Right forelimb (tissue), 1 donor: Measurements from ENCODE around the gene TRIM52.
A peak's percentile ranks its signal among the peaks of the same experiment; 100 is the strongest.
"Not testable (repeated sequence)": the region's sequence is repeated elsewhere in the genome, so short reads cannot be mapped to it uniquely, and the experiment has no call there.

Experiments
- DNase-seq: peaks from one replicate; pipeline ENCODE4 v3.0.0-alpha.2; 2018

The TRIM52 gene

DNA sequence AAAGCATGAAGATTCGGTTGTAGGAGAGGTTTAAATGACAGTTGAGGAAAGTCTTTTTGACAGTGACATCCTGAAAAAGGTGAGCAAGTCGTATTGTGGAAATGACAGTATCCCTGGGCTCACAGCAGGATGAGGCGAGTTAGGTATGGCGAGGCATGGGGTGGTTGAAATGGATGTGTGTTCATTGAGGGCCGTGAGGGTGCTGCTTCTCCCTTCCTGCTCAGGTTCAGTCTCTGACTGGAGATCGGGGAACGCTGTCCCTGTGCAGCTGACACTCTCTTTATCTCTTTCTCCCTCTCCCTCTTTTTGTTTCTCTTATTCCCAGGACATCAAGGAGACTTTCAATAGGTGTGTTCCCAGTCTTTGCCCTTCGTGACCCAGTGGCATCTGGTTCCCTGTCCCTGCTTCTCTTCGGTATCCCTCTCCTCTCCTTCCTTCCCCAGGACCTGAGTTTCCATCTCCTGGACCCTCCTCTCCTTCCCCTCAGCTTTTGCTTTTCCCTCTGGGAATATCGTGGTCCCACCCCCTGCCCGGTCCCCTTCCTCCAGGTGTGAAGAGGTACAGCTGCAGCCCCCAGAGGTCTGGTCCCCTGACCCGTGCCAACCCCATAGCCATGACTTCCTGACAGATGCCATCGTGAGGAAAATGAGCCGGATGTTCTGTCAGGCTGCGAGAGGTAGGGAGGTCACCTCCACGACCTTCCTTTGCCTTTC lies 27.7 kb downstream of the TRIM52 start:
- no peak for DNase-seq

DNA sequence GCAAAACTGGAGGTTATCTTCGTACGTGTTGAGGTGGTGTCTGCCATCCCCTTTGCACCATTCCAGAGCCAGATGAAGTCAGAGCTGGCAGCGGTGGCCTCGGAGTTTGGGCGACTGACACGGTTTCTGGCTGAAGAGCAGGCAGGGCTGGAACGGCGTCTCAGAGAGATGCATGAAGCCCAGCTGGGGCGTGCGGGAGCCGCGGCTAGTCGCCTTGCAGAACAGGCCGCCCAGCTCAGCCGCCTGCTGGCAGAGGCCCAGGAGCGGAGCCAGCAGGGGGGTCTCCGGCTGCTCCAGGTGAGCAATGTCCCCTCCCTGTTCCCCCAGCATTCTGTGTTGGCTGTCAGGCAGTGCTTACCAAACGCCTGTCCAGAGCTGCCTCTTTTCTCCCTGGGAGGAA lies 28.4 kb downstream of the TRIM52 start:
- DNase-seq = no peak

- no peak for DNase-seq
Measured at GRCh38 chr5:181231432-181231831, 29.5 kb downstream of the TRIM52 start.

DNA sequence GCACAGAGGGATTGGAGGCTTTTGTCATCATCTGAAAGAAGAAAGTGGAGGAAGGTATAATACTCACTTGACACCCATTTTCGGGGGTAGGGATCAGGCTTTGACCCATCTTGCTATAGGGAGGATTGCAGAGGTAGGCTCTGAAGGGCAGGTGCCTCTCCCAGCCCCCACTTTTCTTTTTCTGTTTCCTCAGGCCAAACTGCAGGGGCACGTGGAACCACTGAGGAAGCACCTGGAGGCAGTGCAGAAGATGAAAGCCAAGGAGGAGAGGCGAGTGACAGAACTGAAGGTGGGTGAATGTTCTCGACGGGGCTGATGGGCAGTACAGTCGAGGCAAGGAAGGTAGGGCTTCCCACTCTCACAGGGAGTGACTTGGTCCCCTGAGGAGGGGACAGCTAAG lies 30.4 kb downstream of the TRIM52 start:
- DNase-seq = no peak

DNA sequence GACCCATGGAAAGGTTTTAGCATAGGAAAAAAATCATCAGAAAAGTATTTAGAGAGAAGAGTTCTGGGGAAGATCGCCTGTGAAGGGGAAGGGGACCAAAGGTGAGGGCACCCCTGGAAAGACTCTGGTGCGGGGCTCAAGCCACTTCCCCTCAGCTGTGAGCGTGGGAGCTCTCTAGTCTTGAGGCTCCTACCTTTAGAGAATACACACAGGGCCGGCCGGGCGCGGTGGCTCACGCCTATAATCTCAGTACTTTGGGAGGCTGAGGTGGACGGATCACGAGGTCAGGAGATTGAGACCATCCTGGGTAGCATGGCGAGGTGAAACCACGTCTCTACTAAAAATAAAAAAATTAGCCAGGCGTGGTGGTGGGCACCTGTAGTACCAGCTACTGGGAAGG lies 30.9 kb downstream of the TRIM52 start:
- no peak for DNase-seq

DNA sequence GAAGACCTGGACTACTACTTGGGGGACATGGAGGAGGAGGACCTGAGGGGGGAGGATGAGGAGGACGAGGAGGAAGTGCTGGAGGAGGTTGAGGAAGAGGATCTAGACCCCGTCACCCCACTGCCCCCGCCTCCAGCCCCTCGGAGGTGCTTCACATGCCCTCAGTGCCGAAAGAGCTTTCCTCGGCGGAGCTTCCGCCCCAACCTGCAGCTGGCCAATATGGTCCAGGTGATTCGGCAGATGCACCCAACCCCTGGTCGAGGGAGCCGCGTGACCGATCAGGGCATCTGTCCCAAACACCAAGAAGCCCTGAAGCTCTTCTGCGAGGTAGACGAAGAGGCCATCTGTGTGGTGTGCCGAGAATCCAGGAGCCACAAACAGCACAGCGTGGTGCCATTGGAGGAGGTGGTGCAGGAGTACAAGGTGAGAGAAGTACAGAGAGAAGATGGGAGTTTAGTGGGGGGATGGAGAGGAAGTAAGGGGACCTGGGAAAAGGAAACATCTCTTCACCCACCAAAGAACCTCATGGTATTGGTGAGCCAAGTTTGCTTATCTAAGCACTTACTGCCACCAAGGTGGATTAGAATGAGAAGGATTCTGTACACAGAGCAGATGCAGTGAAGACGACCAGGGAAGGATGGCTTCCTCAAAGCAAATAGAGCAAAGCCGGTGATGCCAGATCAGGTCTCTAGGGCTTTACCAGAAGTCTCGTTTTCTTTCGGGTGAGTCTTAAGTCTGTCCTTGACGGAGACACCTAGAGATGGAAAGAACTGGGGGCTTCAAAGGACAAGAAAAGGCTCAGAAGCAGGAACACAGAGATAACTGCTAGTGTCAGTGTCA lies 36.3 kb downstream of the TRIM52 start:
- DNase-seq = no peak

DNA sequence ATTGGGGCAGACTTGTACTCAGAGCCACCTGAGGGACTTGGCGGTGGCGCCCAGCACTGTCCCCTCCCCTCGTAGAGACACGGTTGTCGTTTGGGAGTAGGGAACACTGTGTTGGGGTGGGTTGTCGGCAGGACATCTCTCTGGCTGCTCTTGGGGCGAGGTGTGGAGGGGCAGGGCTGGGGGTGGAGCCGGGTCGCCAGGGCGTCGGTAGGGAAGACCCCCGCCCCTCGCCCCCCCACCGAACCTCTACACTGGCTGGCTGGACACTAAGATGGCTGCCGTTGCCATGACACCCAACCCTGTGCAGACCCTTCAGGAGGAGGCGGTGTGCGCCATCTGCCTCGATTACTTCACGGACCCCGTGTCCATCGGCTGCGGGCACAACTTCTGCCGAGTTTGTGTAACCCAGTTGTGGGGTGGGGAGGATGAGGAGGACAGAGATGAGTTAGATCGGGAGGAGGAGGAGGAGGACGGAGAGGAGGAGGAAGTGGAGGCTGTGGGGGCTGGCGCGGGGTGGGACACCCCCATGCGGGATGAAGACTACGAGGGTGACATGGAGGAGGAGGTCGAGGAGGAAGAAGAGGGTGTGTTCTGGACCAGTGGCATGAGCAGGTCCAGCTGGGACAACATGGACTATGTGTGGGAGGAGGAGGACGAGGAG lies 37.1 kb downstream of the TRIM52 start:
- DNase-seq = no peak

GRCh38 chr5:181223058-181223728 lies 37.8 kb downstream of the TRIM52 start, which contains the start of gene TRIM41:
TRIM41 (plus strand) TSS chr5:181223281; CDS start chr5:181224000, 719 bp downstream.
- peak; percentile 99 for DNase-seq

DNA sequence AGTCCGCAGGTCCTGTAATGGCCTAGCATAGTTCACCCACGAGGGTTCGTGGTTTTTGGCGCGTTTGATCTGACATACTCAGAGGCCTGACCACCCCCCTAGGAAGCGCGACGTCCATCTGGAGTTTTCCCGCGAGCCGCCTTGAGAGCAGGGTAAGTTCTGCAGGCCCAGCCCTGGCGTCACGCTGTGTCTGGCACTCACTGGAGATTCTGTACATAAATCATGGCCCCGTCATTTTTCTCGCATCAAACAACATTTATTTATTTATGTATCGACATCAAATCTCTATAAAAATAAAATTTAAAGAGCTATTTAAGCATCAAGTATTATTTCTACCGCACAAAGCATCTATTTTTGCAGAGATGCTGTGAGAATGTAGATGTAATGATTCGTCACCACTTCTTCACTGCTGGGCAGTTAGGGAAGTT lies 38.3 kb downstream of the TRIM52 start:
- DNase-seq = no peak

- peak; percentile 99 for DNase-seq
Measured at GRCh38 chr5:181221792-181222629, 38.9 kb downstream of the TRIM52 start.

GRCh38 chr5:181221105-181221791 lies 39.7 kb downstream of the TRIM52 start:
- DNase-seq = no peak

DNA sequence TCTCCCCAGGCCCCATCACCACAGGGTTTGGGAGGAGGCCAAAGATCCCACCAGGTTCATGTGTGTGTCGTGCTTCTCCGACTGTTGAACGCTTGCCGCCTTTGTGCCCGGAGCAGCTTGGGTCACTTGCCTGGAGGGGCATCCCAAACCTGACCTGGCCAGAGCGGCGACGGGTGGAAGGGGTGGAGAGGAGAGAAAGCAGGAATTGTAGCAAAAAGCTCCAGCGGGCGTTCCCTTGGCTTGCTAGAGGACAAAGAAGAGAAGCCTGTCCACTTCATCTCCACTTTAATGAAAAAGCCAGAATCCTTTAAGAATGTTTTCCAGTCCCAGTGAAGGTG lies 40.8 kb downstream of the TRIM52 start:
- DNase-seq = no peak

DNA sequence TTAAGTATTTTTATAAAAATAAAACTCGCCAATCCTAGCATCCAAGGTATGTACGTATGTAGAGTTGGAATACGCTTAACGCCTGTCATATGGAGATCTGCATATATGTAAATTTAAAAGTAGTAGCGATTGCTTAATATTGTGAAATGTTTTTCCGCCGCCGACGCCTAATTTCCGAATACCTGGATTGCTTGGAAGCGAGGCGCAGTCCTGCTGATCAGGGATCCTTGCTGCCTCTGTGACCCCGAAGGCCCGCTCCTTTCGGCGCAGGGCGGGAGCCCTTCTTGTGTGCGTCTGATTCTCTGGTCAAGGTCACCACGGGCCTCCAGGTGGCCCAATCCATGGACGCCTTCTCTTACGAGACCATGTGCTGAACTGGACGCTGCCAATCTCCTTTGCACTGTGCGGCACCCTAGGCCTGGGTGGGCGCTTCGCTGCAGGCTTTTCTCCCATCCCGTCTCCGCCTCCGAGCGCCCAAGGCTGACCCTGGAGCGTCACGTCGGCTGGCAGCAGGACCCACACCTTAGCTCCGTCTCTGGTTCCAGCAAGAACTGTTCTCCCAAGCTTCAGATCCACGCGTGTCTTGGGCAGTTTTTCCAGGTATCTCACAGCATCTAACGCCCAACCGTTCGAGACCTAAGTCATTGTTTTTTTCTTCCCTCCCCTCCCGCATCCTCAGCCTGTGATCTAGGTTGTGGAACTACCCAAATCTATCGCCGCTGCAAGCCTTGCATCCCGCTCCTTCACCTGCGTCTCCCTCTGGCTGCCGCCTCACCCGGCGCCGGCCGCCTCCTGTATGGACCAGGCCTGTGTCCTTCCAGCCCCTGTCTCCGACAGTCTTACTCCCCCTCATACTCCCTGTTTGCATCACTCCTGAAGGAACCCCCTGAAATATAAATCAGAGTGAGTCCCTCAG lies 41.4 kb downstream of the TRIM52 start:
- no peak for DNase-seq

GRCh38 chr5:181218795-181219124 lies 42.2 kb downstream of the TRIM52 start:
- no peak for DNase-seq

DNA sequence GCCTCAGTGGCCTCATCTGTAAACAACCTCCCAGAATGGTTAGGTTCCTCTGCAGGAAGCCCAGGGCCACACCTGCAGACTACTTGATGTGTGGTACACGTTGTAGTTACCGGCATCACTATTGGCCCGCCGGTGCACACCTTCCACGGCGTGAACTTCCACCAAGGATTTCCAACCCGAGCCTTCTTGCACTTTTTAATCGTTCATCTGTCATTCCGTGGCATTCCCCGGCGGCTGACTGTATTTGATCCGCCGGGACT lies 43.2 kb downstream of the TRIM52 start:
- DNase-seq = no peak

GRCh38 chr5:181217111-181217802 lies 43.7 kb downstream of the TRIM52 start:
- DNase-seq = peak; percentile 74

- DNase-seq = no peak
Measured at GRCh38 chr5:181215997-181216989, 44.6 kb downstream of the TRIM52 start.

DNA sequence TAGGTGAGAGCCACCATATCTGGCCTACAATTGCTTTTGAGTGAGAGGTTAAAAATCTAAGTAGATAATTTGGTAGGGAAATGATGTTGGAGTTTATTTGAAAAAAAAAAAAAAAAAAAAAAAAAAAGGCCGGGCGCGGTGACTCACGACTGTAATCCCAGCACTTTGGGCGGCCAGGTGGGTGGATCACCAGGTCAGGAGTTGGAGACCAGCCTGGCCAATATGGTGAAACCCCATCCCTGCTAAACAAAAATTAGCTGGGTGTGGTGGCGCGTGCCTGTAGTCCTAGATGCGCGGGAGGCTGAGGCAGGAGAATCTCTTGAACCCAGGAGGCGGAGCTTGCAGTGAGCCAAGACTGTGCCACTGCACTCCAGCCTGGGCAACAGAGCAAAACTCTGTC lies 46.7 kb downstream of the TRIM52 start:
- DNase-seq = not testable (repeated sequence)

DNA sequence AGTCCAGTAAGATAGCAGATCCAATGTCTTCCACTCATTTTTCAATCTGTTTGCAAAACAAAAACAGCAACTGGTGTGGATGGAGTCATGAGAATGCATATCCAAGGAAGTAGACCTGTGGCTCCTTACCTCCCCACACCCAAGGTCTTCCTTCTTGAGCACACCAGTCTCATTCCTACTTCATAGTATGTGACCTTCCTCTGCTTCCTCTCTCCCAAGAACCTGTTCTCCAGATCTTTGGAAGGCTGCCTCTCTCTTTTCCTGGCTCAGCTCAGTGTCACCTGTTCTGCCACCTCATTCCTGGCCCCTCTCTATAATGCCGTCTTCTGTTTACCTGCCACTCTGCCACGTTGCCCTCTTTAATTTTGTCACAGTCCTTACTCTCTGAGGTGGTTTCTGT lies 48.0 kb downstream of the TRIM52 start:
- DNase-seq = no peak
